Adipocyte (in vitro differentiated cells): Measurements from ENCODE around the gene MMP14.
"Not testable (repeated sequence)": the region's sequence is repeated elsewhere in the genome, so short reads cannot be mapped to it uniquely, and the experiment has no call there.

Experiments
- DNase-seq: peaks from one replicate; pipeline ENCODE4 v3.0.0-alpha.2; 2015; ENCODE audit warnings: low read depth
- H3K27me3 ChIP-seq: replicated peaks from 2 replicates; pipeline ENCODE4 v1.7.0; 2013; ENCODE audit warnings: mild to moderate bottlenecking, low read length, moderate library complexity; ENCODE audit not compliant: control insufficient read depth, insufficient read depth
- H3K36me3 ChIP-seq: 2 replicates; pipeline ENCODE4 v1.7.0; 2013; ENCODE audit warnings: low read length, mild to moderate bottlenecking, moderate library complexity; ENCODE audit not compliant: control insufficient read depth, insufficient read depth, severe bottlenecking
- H3K4me1 ChIP-seq: 2 replicates; pipeline ENCODE4 v1.7.0; 2013; ENCODE audit warnings: mild to moderate bottlenecking, low read length, moderate library complexity; ENCODE audit not compliant: control insufficient read depth, insufficient read depth
- H3K4me3 ChIP-seq: 2 replicates; pipeline ENCODE4 v1.7.0; 2013; ENCODE audit warnings: mild to moderate bottlenecking, low read length, moderate library complexity
- H3K9ac ChIP-seq: 2 replicates; pipeline ENCODE4 v1.7.0; 2013; ENCODE audit warnings: mild to moderate bottlenecking, low read length, moderate library complexity
- H3K9me3 ChIP-seq: 2 replicates; pipeline ENCODE4 v1.7.0; 2013; ENCODE audit warnings: mild to moderate bottlenecking, low read length, moderate library complexity; ENCODE audit not compliant: control insufficient read depth

The MMP14 gene

GRCh38 chr14:22801716-22802115 lies 34.7 kb upstream of the MMP14 start:
- no peak overlapping the region for H3K9ac ChIP-seq
- no peak overlapping the region for H3K4me3 ChIP-seq
- peaks cover 7% of the 10 kb centered on the region for H3K27me3 ChIP-seq
- H3K4me1 ChIP-seq, result peaks cover 10% of the 10 kb centered on the region
- no peak for DNase-seq
- H3K36me3 ChIP-seq, result no peaks in the 10 kb centered on the region
- H3K9me3 ChIP-seq, result no peaks in the 10 kb centered on the region

DNA sequence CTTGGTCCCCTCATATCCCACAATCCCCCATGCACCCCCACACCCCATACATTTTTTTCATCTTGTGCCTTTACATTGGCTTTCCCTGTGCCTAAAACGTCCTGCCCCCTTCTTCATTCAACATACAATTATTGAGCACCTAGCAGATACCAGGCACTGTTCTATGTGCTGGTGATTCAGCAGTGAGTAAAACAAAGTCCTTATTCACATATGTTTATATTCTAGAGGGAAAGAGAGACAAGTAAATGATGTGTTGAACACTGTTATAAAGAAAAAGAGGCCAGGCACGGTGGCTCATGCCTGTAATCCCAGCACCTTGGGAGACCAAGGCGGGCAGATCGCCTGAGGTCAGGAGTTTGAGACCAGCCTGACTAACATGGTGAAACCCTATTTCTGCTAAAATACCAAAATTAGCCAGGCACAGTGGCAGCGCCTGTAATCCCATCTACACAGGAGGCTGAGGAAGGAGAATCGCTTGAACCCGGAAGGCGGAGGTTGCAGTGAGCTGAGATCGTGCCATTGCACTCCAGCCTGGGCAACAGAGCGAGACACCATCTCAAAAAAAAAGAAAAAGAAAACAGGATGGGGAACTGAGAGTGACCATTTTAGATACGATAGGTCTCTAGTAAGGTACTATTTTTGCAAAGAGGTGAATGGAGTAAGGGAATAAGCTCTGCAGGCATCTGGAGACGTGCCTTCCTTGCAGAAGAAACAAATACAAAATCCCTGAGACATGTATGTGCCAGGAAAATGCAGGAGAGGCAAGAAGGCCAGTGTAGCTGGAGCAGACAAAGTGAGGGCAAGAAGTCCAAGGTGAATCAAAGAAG lies 33.3 kb upstream of the MMP14 start:
- Histone ChIP-seq H3K4me3 (no peak overlapping the region), H3K9ac (no peak overlapping the region), H3K4me1 (peaks cover 10% of the 10 kb centered on the region), H3K36me3 (no peaks in the 10 kb centered on the region), H3K27me3 (no peaks in the 10 kb centered on the region), H3K9me3 (no peaks in the 10 kb centered on the region)
- no peak for DNase-seq

DNA sequence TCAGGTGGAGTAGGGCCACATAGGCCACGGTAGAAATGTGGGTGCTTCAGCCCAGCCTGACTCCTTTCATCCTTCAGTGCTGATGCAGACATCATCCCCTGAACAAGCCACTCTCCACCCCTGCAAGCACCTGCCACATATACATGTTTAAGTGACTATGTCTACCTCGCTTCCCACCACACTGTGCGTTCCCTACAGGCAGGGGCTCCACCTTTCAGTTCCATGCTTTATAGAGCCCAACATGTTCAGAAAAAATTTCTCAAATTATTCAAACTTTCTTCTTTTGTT lies 32.8 kb upstream of the MMP14 start:
- H3K4me3 ChIP-seq, result no peak overlapping the region
- no peaks in the 10 kb centered on the region for H3K27me3 ChIP-seq
- DNase-seq, result no peak
- H3K9ac ChIP-seq, result no peak overlapping the region
- H3K4me1 ChIP-seq, result peaks cover 5% of the 10 kb centered on the region
- H3K9me3 ChIP-seq, result no peaks in the 10 kb centered on the region
- H3K36me3 ChIP-seq, result no peaks in the 10 kb centered on the region

- not testable (repeated sequence) for H3K9me3 ChIP-seq, H3K36me3 ChIP-seq, DNase-seq, H3K27me3 ChIP-seq, H3K4me3 ChIP-seq, H3K9ac ChIP-seq, H3K4me1 ChIP-seq
Observed at GRCh38 chr14:22805235-22805634, 31.1 kb upstream of the MMP14 start.

- Histone ChIP-seq H3K4me1 (no peaks in the 10 kb centered on the region), H3K9me3 (no peaks in the 10 kb centered on the region), H3K9ac (no peak overlapping the region), H3K27me3 (no peaks in the 10 kb centered on the region), H3K4me3 (no peak overlapping the region), H3K36me3 (no peaks in the 10 kb centered on the region)
- DNase-seq, result no peak
Observed at GRCh38 chr14:22807432-22808087, 28.8 kb upstream of the MMP14 start.

GRCh38 chr14:22808388-22809209 lies 27.8 kb upstream of the MMP14 start:
- no peaks in the 10 kb centered on the region for H3K9me3 ChIP-seq
- no peaks in the 10 kb centered on the region for H3K4me1 ChIP-seq
- DNase-seq, result no peak
- no peaks in the 10 kb centered on the region for H3K36me3 ChIP-seq
- H3K4me3 ChIP-seq, result no peak overlapping the region
- H3K9ac ChIP-seq, result no peak overlapping the region
- no peaks in the 10 kb centered on the region for H3K27me3 ChIP-seq

DNA sequence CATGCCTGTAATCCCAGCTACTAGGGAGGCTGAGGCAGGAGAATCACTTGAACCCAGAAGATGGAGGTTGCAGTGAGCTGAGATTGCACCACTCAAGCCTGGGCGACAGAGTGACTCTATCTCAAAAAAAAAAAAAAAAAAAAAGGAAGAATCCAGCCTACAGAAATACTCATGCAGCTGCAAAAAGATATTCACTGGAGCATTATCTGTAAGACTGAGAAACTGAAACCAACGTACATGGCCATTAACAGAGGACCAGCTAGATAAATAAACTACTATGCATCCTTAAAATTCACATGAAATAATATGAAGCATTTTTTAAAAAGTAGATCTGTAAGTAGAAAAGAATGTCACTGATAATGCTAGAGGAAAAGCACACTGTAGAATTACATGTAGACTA lies 24.7 kb upstream of the MMP14 start:
- Histone ChIP-seq H3K27me3 (no peaks in the 10 kb centered on the region), H3K36me3 (no peaks in the 10 kb centered on the region)
- no peak for DNase-seq

DNA sequence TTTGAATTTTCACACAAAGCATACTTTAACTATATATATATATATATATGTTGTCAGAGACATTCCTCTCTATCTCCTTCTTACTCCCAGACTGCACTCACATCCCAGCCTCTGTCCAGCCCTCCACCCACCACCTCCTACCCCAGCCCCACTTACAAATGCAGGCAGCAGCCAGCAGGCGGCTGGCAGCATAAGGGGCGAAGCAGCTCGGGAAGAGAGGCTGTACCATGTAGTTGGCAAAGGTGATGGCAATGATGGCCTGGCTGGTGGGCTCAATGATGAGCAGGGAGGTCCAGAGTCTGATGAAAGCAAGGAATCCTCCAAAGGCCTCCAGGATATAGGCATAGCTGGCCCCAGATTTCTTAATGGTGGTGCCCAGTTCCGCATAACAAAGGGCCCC lies 23.6 kb upstream of the MMP14 start:
- peaks cover 8% of the 10 kb centered on the region for H3K4me1 ChIP-seq
- no peak for DNase-seq
- H3K9ac ChIP-seq, result no peak overlapping the region
- H3K36me3 ChIP-seq, result no peaks in the 10 kb centered on the region
- no peaks in the 10 kb centered on the region for H3K9me3 ChIP-seq
- H3K4me3 ChIP-seq, result no peak overlapping the region
- H3K27me3 ChIP-seq, result no peaks in the 10 kb centered on the region

More for the DNA sequence above, 24.7 kb upstream of the MMP14 start:
- peaks cover 7% of the 10 kb centered on the region for H3K4me1 ChIP-seq
- H3K9ac ChIP-seq, result no peak overlapping the region
- H3K4me3 ChIP-seq, result no peak overlapping the region
- no peaks in the 10 kb centered on the region for H3K9me3 ChIP-seq

DNA sequence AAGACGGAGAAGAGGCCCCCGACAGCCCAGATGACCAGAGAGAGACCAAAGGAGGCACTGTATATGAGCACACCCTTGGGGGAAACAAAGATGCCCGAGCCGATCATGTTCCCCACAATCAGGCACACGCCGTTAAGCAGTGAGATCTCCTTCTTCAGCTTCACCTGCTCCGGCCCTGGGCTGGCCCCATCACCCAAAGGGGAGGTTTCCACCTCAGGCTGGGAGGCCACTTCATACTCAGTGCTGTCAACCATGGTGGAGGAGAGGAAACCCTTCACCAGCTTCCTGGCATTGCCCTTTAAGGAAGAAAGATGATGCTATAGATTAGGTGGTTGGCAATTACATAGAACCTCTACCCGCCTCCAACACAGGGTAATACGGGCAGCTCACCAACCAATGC lies 23.2 kb upstream of the MMP14 start:
- H3K9me3 ChIP-seq, result no peaks in the 10 kb centered on the region
- H3K36me3 ChIP-seq, result no peaks in the 10 kb centered on the region
- no peak overlapping the region for H3K9ac ChIP-seq
- no peak for DNase-seq
- peaks cover 11% of the 10 kb centered on the region for H3K4me1 ChIP-seq
- H3K4me3 ChIP-seq, result no peak overlapping the region
- H3K27me3 ChIP-seq, result no peaks in the 10 kb centered on the region

- peaks cover 16% of the 10 kb centered on the region for H3K4me1 ChIP-seq
- no peak for DNase-seq
- H3K36me3 ChIP-seq, result no peaks in the 10 kb centered on the region
- H3K9ac ChIP-seq, result no peak overlapping the region
- H3K9me3 ChIP-seq, result no peaks in the 10 kb centered on the region
- H3K4me3 ChIP-seq, result no peak overlapping the region
- H3K27me3 ChIP-seq, result no peaks in the 10 kb centered on the region
Observed at GRCh38 chr14:22814373-22814772, 22.0 kb upstream of the MMP14 start.

DNA sequence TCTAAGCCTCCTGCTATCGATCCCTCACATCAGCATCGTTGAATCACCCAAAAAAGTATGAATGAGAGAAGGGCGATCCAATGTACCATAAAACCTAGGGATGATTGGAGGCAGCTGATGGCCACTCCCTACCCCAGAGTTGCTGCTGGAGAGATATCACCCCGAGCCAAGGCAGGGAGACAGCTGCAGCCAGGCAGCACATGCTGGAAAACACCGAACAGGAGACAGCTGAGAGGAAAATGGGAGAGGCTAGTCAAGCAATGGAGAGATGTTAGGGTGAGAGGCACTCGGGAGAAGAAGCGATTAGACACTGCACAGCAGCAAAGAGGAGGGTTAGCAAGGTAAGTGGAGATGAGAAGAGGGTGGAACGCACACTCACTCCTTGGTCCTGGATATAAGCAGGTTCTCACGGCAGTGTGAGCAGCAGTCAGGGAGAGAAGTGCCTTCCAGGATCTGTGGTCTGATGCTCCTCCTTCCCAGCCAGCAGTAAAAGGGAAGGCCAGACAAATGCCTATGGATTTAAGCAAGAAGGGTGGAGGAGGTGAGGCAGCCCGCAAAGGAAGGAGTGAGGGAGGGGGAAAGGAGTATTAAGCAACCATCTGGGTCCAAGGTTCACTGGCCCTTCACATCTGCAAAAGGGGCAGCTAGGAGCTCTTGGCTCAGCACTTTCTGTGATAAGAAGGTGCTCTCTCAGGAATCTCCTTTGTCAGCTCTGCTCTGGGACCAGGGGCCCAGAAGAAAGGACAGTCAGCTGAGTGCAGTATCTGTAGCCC lies 21.3 kb upstream of the MMP14 start, which contains the start of gene SLC7A7:
Gene SLC7A7, minus strand, starts transcription at position 495 of the 773 bp plus-strand sequence. CDS start 2,037 bp downstream, outside the sequence.
- no peak for DNase-seq

More for the DNA sequence above, 21.3 kb upstream of the MMP14 start, which contains the start of gene SLC7A7:
- no peaks in the 10 kb centered on the region for H3K27me3 ChIP-seq
- no peak within 1 kb of the TSS for H3K4me3 ChIP-seq
- H3K9me3 ChIP-seq, result no peaks in the 10 kb centered on the region
- no peak within 1 kb of the TSS for H3K9ac ChIP-seq
- H3K4me1 ChIP-seq, result peaks cover 24% of the 10 kb centered on the region
- no peaks in the 10 kb centered on the region for H3K36me3 ChIP-seq
